Measurements from ENCODE around the gene VTI1A.

The VTI1A gene

GRCh38 chr10:112644265-112644645, 197.2 kb downstream of the VTI1A start:
- DNase-seq = no peak

GRCh38 chr10:112649006-112649821, 202.2 kb downstream of the VTI1A start:
- DNase-seq = no peak

GRCh38 chr10:112649822-112650152, 202.8 kb downstream of the VTI1A start:
- DNase-seq = no peak

- DNase-seq = no peak
Measured at GRCh38 chr10:112650588-112651030, 203.6 kb downstream of the VTI1A start.

GRCh38 chr10:112653215-112653614, 206.2 kb downstream of the VTI1A start:
- DNase-seq = no peak

GRCh38 chr10:112653851-112654250, 206.8 kb downstream of the VTI1A start:
- DNase-seq = no peak

- no peak for DNase-seq
Measured at GRCh38 chr10:112654794-112655193, 207.8 kb downstream of the VTI1A start.

GRCh38 chr10:112655722-112656121, 208.7 kb downstream of the VTI1A start:
- no peak for DNase-seq

GRCh38 chr10:112658465-112658864, 211.4 kb downstream of the VTI1A start:
- no peak for DNase-seq

GRCh38 chr10:112658900-112659638, 212.1 kb downstream of the VTI1A start:
- DNase-seq = no peak

- DNase-seq = no peak
Measured at GRCh38 chr10:112663234-112664125, 216.5 kb downstream of the VTI1A start.

GRCh38 chr10:112666094-112666493, 219.1 kb downstream of the VTI1A start:
- no peak for DNase-seq

- DNase-seq = no peak
Measured at GRCh38 chr10:112669989-112670388, 223.0 kb downstream of the VTI1A start.

- no peak for DNase-seq
Measured at GRCh38 chr10:112671743-112672142, 224.7 kb downstream of the VTI1A start.

- DNase-seq = no peak
Measured at GRCh38 chr10:112672706-112673105, 225.7 kb downstream of the VTI1A start.

- no peak for DNase-seq
Measured at GRCh38 chr10:112675560-112676083, 228.6 kb downstream of the VTI1A start.

- no peak for DNase-seq
Measured at GRCh38 chr10:112677689-112678088, 230.7 kb downstream of the VTI1A start.

GRCh38 chr10:112678581-112678980, 231.6 kb downstream of the VTI1A start:
- DNase-seq = no peak

GRCh38 chr10:112678987-112679386, 232.0 kb downstream of the VTI1A start:
- no peak for DNase-seq

GRCh38 chr10:112679392-112679791, 232.4 kb downstream of the VTI1A start:
- no peak for DNase-seq

GRCh38 chr10:112680586-112680985, 233.6 kb downstream of the VTI1A start:
- DNase-seq = no peak

GRCh38 chr10:112687647-112688046, 240.6 kb downstream of the VTI1A start:
- DNase-seq = no peak

Data from activated CD4-positive, alpha-beta T cell treated with anti-CD3 and anti-CD28 coated beads, Interleukin-2, amount 50 U/mL, for 1 hour (primary cell).